KG1 (cell line): ENCODE measurements around the gene IL1RL2.

ENCODE experiments used
- DNase-seq: peaks from one replicate; lab custom pipeline; 2025; lab: John Stamatoyannopoulos, UW

The IL1RL2 gene

GRCh38 chr2:102158011-102158755 is 28.6 kb upstream of the IL1RL2 start:
- DNase-seq: no peak

GRCh38 chr2:102159295-102159694 is 27.5 kb upstream of the IL1RL2 start:
- DNase-seq: no peak

DNA sequence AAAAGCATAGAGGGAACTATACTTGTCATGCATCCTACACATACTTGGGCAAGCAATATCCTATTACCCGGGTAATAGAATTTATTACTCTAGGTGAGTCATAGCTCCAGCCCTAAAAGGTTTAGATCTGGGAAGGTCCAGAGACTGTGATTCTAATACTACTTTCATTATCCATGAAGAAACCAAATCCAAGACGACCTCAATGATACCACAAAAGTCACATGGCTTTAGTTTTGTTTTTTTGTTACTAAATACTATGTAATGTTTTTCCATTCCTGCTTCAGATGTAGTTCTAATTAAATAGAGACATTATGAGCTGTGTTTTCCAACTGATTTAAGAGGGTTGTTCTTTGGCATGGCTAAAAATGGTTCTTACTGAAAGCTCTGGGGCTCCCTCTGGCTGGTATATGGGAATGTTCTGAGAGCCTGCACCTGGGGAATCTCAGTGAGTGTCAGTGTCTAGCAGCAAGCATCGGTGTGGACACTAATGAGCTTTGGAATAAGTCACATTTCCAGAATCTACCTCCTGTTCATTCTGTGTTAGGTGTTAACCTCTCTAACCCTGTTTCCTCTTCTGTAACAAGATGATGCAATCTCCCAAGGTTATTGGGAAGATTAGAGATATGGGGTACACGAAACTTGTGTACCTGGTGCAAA is 20.5 kb upstream of the IL1RL2 start:
- no peak for DNase-seq

GRCh38 chr2:102168026-102168771 is 18.6 kb upstream of the IL1RL2 start:
- DNase-seq: no peak

GRCh38 chr2:102171946-102172345 is 14.9 kb upstream of the IL1RL2 start:
- no peak for DNase-seq

- no peak for DNase-seq
Observed at GRCh38 chr2:102172745-102173144, 14.1 kb upstream of the IL1RL2 start.

DNA sequence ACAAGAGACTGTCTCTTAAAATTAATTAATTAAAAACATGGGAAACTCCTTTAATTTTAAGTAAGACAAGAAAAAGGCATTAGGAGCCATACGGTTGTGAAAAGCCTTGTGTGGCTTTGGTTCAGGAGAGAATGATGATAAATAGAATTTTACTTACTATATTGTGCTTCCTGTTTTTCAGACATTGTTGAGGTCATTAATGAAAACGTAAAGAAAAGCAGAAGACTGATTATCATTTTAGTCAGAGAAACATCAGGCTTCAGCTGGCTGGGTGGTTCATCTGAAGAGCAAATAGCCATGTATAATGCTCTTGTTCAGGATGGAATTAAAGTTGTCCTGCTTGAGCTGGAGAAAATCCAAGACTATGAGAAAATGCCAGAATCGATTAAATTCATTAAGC is 10.7 kb upstream of the IL1RL2 start:
- DNase-seq: no peak

- DNase-seq: no peak
Observed at GRCh38 chr2:102177814-102178478, 8.9 kb upstream of the IL1RL2 start.

DNA sequence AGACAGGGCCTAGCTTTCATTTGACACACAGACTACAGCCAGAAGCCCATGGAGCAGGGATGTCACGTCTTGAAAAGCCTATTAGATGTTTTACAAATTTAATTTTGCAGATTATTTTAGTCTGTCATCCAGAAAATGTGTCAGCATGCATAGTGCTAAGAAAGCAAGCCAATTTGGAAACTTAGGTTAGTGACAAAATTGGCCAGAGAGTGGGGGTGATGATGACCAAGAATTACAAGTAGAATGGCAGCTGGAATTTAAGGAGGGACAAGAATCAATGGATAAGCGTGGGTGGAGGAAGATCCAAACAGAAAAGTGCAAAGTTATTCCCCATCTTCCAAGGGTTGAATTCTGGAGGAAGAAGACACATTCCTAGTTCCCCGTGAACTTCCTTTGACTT is 7.8 kb upstream of the IL1RL2 start:
- DNase-seq: no peak

GRCh38 chr2:102179788-102180686 is 6.8 kb upstream of the IL1RL2 start:
- no peak for DNase-seq

- DNase-seq: no peak
Observed at GRCh38 chr2:102180687-102180999, 6.2 kb upstream of the IL1RL2 start.

- no peak for DNase-seq
Observed at GRCh38 chr2:102181376-102181775, 5.4 kb upstream of the IL1RL2 start.

DNA sequence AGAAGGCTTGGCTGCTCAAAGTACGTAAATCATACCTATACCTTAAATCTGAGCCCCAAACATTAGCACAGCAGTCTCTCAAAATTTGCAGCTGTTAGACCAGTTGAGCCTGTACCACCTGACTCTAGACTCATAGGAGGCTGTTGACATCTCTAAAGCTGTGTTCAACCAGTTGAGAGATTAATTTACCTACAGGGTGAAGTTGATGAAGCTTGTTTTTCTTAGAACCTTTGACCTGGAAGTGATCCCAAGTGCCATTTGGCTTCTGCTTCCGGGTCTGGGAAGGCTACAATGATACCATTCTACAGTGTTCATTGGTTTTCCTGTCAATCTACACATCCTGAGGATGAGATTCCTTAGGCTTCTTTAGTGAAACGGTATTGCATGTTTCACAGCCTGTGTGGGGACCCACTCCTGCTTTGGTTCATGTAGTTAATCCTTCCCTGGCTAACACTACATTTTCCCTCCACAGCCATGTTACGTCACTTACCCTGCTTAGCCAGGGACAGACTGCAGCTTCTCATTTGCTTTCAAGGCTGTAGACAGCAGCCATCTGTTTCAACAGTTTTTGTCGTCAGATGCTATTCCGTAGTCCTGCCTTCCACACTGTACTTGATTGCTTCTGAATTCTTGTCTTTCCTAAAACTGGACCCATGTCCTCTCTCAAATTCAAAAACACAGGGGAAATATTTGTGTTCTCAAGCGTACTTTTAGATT is 4.7 kb upstream of the IL1RL2 start:
- DNase-seq: no peak

GRCh38 chr2:102184018-102184417 is 2.8 kb upstream of the IL1RL2 start:
- DNase-seq: no peak

DNA sequence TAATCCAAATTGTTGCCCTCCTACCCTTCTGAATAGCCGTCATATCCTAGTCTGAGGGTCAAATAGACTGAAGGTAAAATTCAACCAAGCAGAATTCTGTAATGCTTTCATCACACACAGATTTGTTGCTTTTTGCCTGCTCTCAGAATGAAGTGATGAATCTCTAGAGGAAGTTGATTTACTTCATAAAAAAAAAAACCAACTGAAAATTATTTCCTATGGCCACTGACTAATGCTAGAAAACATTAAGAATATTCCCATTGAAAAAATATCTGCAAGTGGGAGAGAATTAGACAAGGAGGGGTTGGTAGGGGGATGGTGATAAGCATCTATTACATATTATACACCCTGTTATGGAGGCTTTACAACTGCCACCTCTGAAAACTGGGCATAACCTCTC is 2.3 kb upstream of the IL1RL2 start:
- no peak for DNase-seq

- no peak for DNase-seq
Observed at GRCh38 chr2:102185347-102185746, 1.5 kb upstream of the IL1RL2 start.

- no peak for DNase-seq
Observed at GRCh38 chr2:102187496-102188150, 800 bp downstream of the IL1RL2 start.

DNA sequence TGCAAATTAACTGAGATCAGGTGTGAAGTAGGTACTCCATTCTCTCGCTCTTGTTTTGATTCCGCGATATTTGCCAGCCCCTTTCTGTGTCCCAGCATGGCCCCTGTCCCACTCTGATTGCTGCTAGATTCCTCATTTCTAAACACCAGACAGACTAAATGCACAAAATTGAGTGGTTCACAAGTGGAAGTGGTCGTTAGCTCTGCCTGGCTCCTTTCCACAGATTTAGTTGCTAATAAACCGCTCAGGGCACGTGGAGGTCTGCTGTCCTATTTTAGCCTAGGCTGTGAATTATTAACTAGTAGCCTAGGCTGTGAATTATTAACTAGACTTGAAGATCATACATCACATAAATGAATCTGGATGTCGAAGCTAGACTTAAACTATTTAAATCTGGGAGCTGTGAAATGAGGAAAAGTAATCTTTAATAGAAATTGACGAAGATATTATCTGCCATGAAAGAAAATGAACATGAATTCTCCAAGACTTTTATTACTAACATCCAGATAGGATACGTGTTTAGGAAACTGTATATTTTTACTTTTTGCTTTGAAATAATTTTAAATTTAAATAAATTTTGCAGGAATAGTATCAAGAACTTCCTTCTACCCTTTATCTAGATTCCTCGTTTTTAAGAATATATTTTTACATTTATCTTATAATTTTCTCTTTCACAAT is 3.7 kb downstream of the IL1RL2 start:
- DNase-seq: no peak

- DNase-seq: no peak
Observed at GRCh38 chr2:102191501-102191900, 4.7 kb downstream of the IL1RL2 start.

- no peak for DNase-seq
Observed at GRCh38 chr2:102193074-102193473, 6.3 kb downstream of the IL1RL2 start.
